Kidney (tissue), 14 donors: ENCODE measurements around the gene ARRDC5. TPM values are rescaled to one million over a fixed set of nuclear protein-coding genes. Genes with fewer than 3 reads are reported as not detected.

ENCODE experiments used
- DNase-seq, 5 donors: peaks; one replicate each; pipeline ENCODE4 v3.0.0-alpha.2; 2013 to 2020
- FAIRE-seq: peaks from 2 replicates; lab custom pipeline; 2012; peaks lifted over from hg19 to GRCh38; lab: Jason Lieb, UNC
- H3K27ac ChIP-seq, 2 donors: one replicate each; pipeline ENCODE4 v1.7.0; 2013; ENCODE audit warnings: low read depth in 2 of 2, low read length in 2 of 2, inconsistent platforms in 1 of 2
- H3K27me3 ChIP-seq: one replicate; pipeline ENCODE4 v1.7.1; 2013; ENCODE audit warnings: low read length, inconsistent platforms; ENCODE audit not compliant: control insufficient read depth, insufficient read depth
- H3K36me3 ChIP-seq, 3 donors: one replicate each; pipeline versions ENCODE4 v1.7.0 to v1.7.1; 2013; ENCODE audit warnings: low read length in 3 of 3, control low read depth in 1 of 3, inconsistent platforms in 1 of 3; ENCODE audit not compliant: insufficient read depth in 3 of 3, control insufficient read depth in 2 of 3
- H3K4me1 ChIP-seq, 3 donors: one replicate each; pipeline versions ENCODE4 v1.7.0 to v1.7.1; 2013; ENCODE audit warnings: low read length in 3 of 3, inconsistent platforms in 1 of 3, low read depth in 1 of 3; ENCODE audit not compliant: control insufficient read depth in 2 of 3, insufficient read depth in 2 of 3
- H3K4me3 ChIP-seq, 3 donors: one replicate each; pipeline versions ENCODE4 v1.7.0 to v1.8.1; 2013; ENCODE audit warnings: low read length in 3 of 3, control low read depth in 1 of 3, inconsistent platforms in 1 of 3
- H3K9ac ChIP-seq, 3 donors: one replicate each; pipeline versions ENCODE4 v1.7.0 to v1.7.1; 2013; ENCODE audit warnings: low read length in 3 of 3, control low read depth in 1 of 3, inconsistent platforms in 1 of 3
- H3K9me3 ChIP-seq, 3 donors: one replicate each; pipeline versions ENCODE4 v1.7.0 to v1.7.1; 2013; ENCODE audit warnings: low read length in 3 of 3, control low read depth in 1 of 3, inconsistent platforms in 1 of 3; ENCODE audit not compliant: control insufficient read depth in 2 of 3, insufficient read depth in 1 of 3
- intact Hi-C: fragments of 100-400 bp; cut with DNase I; formaldehyde crosslinking; loops from one replicate; pipeline ENCODE4 v1.11.1; 2022
- polyA plus RNA-seq: library from polyadenylated mRNA; stranded (reverse); fragments of 350-450 nt; fragmentation: Illumina TruSeq; extraction: RNeasy Lipid Tissue Mini Kit (QIAGEN cat#74804); gene quantifications from one replicate; pipeline ENCODE4 v1.2.3, GENCODE V29; 2014; ENCODE audit warnings: low read depth, low replicate concordance; ENCODE audit not compliant: insufficient read depth
- total RNA-seq: library from RNA; stranded (reverse); fragmentation: NEBNext Ultra II Directional; extraction: Animal tissue kit (Norgen Biotek cat#: 25700); gene quantifications from one replicate; pipeline ENCODE4 v1.2.1, GENCODE V29; 2021
- TF ChIP-seq, protein P1 (sequence below): IDR thresholded peaks from 3 replicates; pipeline ENCODE4 v1.5.1; 2012; ENCODE audit warnings: mild to moderate bottlenecking, moderate library complexity, borderline replicate concordance; ENCODE audit not compliant: insufficient read depth; ENCODE audit errors: extremely low read depth
- donor health status: control.
- donor health status: control.
- donor health status: control.
- donor health status: control.
- donor health status: control.
- donor health status: DM: yes; HTN: yes; CAD: no.
- donor health status: Normal renal cell carcinoma (clear cell type).

ARRDC5 gene
- total and polyA plus RNA-seq, 2 donors from 2014 or later: 1.4 TPM; not detected in 1

DNA sequence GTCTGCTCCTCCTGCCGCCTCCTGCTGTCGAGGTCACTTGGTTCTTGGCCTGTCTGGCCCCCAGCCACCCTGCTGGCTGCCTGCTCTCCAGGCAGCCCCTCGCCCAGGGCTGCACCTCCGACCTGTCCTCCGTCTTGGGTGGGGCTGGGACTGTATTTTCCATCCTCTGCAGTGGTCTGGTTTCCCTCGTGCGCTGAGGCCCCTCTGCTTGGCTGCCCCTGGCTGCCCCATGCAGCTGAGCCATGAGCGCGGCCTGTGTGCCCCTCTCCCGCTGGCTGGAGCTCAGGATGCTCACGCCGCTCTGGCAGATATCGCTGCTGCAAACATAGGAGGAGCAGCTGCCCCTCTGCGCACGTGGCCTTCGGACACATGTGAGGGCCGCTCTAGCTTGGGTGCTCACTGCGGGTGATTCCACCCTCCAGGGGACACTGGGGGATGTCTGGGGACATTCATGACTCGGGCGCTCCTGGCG is 20.6 kb upstream of the ARRDC5 start:
- Histone ChIP-seq H3K36me3 (no peaks in the 10 kb centered on the region), H3K9me3 (no peaks in the 10 kb centered on the region), H3K27me3 (no peaks in the 10 kb centered on the region), H3K4me3 (no peak overlapping the region), H3K4me1 (no peaks in the 10 kb centered on the region), H3K27ac (no peak overlapping the region), H3K9ac (no peak overlapping the region)
- FAIRE-seq: no peak
- TF ChIP-seq, protein P1, sequence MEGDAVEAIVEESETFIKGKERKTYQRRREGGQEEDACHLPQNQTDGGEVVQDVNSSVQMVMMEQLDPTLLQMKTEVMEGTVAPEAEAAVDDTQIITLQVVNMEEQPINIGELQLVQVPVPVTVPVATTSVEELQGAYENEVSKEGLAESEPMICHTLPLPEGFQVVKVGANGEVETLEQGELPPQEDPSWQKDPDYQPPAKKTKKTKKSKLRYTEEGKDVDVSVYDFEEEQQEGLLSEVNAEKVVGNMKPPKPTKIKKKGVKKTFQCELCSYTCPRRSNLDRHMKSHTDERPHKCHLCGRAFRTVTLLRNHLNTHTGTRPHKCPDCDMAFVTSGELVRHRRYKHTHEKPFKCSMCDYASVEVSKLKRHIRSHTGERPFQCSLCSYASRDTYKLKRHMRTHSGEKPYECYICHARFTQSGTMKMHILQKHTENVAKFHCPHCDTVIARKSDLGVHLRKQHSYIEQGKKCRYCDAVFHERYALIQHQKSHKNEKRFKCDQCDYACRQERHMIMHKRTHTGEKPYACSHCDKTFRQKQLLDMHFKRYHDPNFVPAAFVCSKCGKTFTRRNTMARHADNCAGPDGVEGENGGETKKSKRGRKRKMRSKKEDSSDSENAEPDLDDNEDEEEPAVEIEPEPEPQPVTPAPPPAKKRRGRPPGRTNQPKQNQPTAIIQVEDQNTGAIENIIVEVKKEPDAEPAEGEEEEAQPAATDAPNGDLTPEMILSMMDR: no peak
- no peak for DNase-seq
- intact Hi-C loops: no loop called here

DNA sequence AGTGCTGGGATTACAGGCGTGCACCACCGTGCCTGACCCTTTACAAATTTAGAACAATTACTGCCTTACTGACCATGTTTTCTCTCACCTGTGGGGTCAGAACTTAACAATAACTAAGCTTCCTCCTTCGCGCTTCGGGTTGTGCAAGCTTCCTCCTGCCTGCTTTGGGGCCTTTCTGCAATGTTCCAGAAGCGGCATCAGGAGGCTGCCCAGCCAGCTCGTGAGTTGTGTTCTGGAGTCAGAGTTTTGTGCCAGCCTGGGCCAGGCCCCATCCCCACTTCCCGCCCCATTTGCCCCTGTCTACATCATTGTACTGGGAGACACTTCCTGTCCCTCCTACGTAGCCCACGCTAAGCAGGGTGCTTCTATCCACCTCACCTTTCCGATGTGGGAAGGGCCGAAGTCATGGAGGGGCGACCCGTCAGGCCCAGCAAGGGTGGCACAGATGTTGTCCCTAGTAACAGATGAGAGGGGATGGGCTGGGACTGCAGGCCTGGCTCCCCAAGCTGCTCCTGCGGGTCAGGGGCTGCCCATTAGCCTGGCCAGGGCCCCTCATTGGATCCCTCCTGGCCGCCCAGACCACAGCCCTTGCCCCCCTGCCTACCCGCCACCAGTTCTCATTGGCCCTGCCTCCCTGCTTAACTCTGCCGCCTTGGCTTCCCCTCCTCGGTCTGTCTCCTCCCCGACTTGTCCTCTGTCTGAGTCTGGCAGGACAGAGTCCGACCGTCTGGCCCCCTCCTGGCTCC is 20.0 kb upstream of the ARRDC5 start:
- no peak overlapping the region for H3K27ac ChIP-seq
- intact Hi-C loops: no loop called here
- no peaks in the 10 kb centered on the region for H3K4me1 ChIP-seq
- no peaks in the 10 kb centered on the region for H3K36me3 ChIP-seq
- H3K27me3 ChIP-seq: no peaks in the 10 kb centered on the region
- no peaks in the 10 kb centered on the region for H3K9me3 ChIP-seq
- no peak overlapping the region for H3K9ac ChIP-seq
- no peak for FAIRE-seq
- TF ChIP-seq, protein P1: no peak
- H3K4me3 ChIP-seq: no peak overlapping the region
- DNase-seq: no peak

DNA sequence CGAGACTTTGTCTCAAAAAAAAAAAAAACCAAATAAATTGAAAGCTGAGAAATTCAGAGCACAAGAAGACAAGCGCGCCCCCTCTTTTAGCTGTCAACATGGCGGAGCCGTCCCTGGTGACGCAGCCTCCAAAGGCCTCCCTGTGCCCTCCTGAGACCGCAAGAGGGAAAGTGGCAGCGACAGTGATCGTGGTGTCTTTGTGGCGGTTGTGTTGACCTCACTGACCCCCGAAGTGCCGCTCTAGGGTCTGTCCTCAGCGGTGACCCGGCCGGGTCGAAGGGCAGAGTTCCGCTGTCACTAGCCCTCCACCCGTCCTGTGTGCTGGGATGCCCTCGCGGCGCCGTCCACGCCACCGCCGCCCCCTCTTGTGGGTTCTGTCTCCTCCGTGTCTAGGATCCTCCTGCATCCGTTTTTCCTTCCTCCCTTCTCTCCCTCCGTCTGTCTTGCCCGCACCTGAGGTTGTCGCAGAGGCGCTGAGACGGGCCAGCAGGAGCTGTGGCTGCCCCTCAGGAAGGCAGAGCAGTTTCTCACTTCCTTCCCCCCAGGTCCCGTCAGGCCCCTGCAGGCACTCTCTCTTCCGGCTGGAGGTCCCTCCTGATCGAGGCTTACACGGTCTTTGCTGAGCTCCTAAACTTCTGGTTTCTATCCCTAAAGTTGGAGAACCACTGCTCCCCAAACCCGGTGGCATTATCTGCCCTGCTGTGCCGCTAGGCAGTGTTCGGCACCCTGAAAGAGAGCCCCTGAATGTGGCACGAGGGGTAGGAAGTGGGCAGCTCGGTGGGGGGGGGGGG is 13.8 kb upstream of the ARRDC5 start:
- no peaks in the 10 kb centered on the region for H3K36me3 ChIP-seq
- DNase-seq: no peak
- FAIRE-seq: no peak
- no peak overlapping the region for H3K9ac ChIP-seq
- H3K9me3 ChIP-seq: no peaks in the 10 kb centered on the region
- H3K4me1 ChIP-seq: peaks cover 0 to 5% (median 2%) of the 10 kb centered on the region in 3 donors
- H3K27ac ChIP-seq: no peak overlapping the region
- H3K27me3 ChIP-seq: no peaks in the 10 kb centered on the region
- TF ChIP-seq, protein P1: no peak
- intact Hi-C loops: no loop called here
- H3K4me3 ChIP-seq: no peak overlapping the region
